Peyer's patch (tissue), 4 donors: ENCODE results near the gene DGKI. TPM values are rescaled to one million over a fixed set of nuclear protein-coding genes. Genes with fewer than 3 reads are reported as not detected.

Experiments
- DNase-seq, 3 donors: peaks; one replicate each; pipeline ENCODE4 v3.0.0-alpha.2; 2017 to 2019
- H3K27ac ChIP-seq, 4 donors: fragments of 200-600 bp; sonication (generic); one replicate each; pipeline ENCODE4 v1.5.1; 2016 to 2019
- H3K27me3 ChIP-seq, 2 donors: fragments of 200-600 bp; sonication (generic); one replicate each; pipeline ENCODE4 v1.5.1; 2019
- H3K36me3 ChIP-seq, 3 donors: fragments of 200-600 bp; sonication (generic); one replicate each; pipeline ENCODE4 v1.5.1; 2016 to 2019
- H3K4me1 ChIP-seq, 4 donors: fragments of 200-600 bp; sonication (generic); one replicate each; pipeline ENCODE4 v1.5.1; 2016 to 2019
- H3K4me3 ChIP-seq, 4 donors: fragments of 200-600 bp; sonication (generic); 1 replicate in 3 of 4; 2 replicates in 1 of 4; pipeline ENCODE4 v1.5.1; 2016 to 2019; ENCODE audit warnings: mild to moderate bottlenecking in 1 of 4
- H3K9me3 ChIP-seq, 4 donors: fragments of 200-600 bp; sonication (generic); one replicate each; pipeline ENCODE4 v1.5.1; 2016 to 2019; ENCODE audit warnings: mild to moderate bottlenecking in 1 of 4
- CTCF ChIP-seq, 6 experiments: fragments of 450-650 bp in 4 of 6; fragments of 200-600 bp in 2 of 6; sonication (generic) in 1 of 6; IDR thresholded peaks; one replicate each; pipeline ENCODE4 v1.5.1; 2017 to 2019; ENCODE audit warnings: antibody characterized with exemption in 6 of 6, mild to moderate bottlenecking in 3 of 6, moderate library complexity in 1 of 6
- POLR2A ChIP-seq, 2 donors: fragments of 450-650 bp; IDR thresholded peaks; one replicate each; pipeline ENCODE4 v1.5.1; 2017; ENCODE audit warnings: antibody characterized with exemption in 2 of 2, mild to moderate bottlenecking in 2 of 2, moderate library complexity in 2 of 2
- total RNA-seq, 4 donors: library from RNA; depleted of rRNA; stranded (reverse); fragments of >200 nt; gene quantifications; one replicate each; pipeline ENCODE4 v1.1.0, GENCODE V29; 2016

The DGKI gene
- total RNA-seq, 4 donors from 2014 or later, result 0.19 to 0.40 (median 0.35) TPM; not detected in 1

- Histone ChIP-seq H3K4me1 (no peaks in the 10 kb centered on the region), H3K36me3 (no peaks in the 10 kb centered on the region), H3K9me3 (no peaks in the 10 kb centered on the region), H3K27ac (no peak overlapping the region), H3K4me3 (no peak overlapping the region), H3K27me3 (no peaks in the 10 kb centered on the region)
- DNase-seq, result no peak
- TF ChIP-seq POLR2A (IDR thresholded peaks at IDR 0.05), result no peak
- TF ChIP-seq CTCF (IDR thresholded peaks at IDR 0.05), result no peak
Observed at GRCh38 chr7:137408126-137408525, 438.6 kb downstream of the DGKI start.

GRCh38 chr7:137407078-137407477, 439.7 kb downstream of the DGKI start:
- no peak overlapping the region for H3K4me3 ChIP-seq
- TF ChIP-seq POLR2A (IDR thresholded peaks at IDR 0.05) (no peak), CTCF (IDR thresholded peaks at IDR 0.05) (no peak)
- no peaks in the 10 kb centered on the region for H3K27me3 ChIP-seq
- no peaks in the 10 kb centered on the region for H3K4me1 ChIP-seq
- H3K36me3 ChIP-seq, result no peaks in the 10 kb centered on the region
- H3K9me3 ChIP-seq, result no peaks in the 10 kb centered on the region
- H3K27ac ChIP-seq, result no peak overlapping the region
- no peak for DNase-seq

- H3K4me1 ChIP-seq, result no peaks in the 10 kb centered on the region
- H3K9me3 ChIP-seq, result no peaks in the 10 kb centered on the region
- no peaks in the 10 kb centered on the region for H3K27me3 ChIP-seq
- TF ChIP-seq POLR2A (IDR thresholded peaks at IDR 0.05) (no peak), CTCF (IDR thresholded peaks at IDR 0.05) (no peak)
- H3K27ac ChIP-seq, result no peak overlapping the region
- DNase-seq, result no peak
- H3K36me3 ChIP-seq, result no peaks in the 10 kb centered on the region
- no peak overlapping the region for H3K4me3 ChIP-seq
Observed at GRCh38 chr7:137404660-137405317, 442.0 kb downstream of the DGKI start.

- H3K4me1 ChIP-seq, result no peaks in the 10 kb centered on the region
- no peaks in the 10 kb centered on the region for H3K9me3 ChIP-seq
- H3K36me3 ChIP-seq, result no peaks in the 10 kb centered on the region
- H3K27ac ChIP-seq, result no peak overlapping the region
- no peak for TF ChIP-seq POLR2A (IDR thresholded peaks at IDR 0.05)
- TF ChIP-seq CTCF (IDR thresholded peaks at IDR 0.05), result no peak
- DNase-seq, result no peak
- H3K27me3 ChIP-seq, result no peaks in the 10 kb centered on the region
- H3K4me3 ChIP-seq, result no peak overlapping the region
Observed at GRCh38 chr7:137403353-137403695, 443.4 kb downstream of the DGKI start.

GRCh38 chr7:137402536-137403352, 444.0 kb downstream of the DGKI start:
- no peaks in the 10 kb centered on the region for H3K27me3 ChIP-seq
- no peaks in the 10 kb centered on the region for H3K4me1 ChIP-seq
- no peaks in the 10 kb centered on the region for H3K9me3 ChIP-seq
- H3K4me3 ChIP-seq, result no peak overlapping the region
- TF ChIP-seq CTCF (IDR thresholded peaks at IDR 0.05), result no peak
- no peak for TF ChIP-seq POLR2A (IDR thresholded peaks at IDR 0.05)
- no peak overlapping the region for H3K27ac ChIP-seq
- no peak for DNase-seq
- H3K36me3 ChIP-seq, result no peaks in the 10 kb centered on the region
